DOHH2 (cell line): Measurements from ENCODE around the gene TJP2.

Source experiments
- CTCF ChIP-seq: fragments of 200-600 bp; sonication (generic); IDR thresholded peaks from one replicate; pipeline ENCODE4 v1.5.1; 2014; ENCODE audit warnings: antibody characterized with exemption, mild to moderate bottlenecking, low read depth, low read length; ENCODE audit not compliant: poor library complexity, severe bottlenecking
- EZH2phosphoT487 ChIP-seq: fragments of 200-600 bp; sonication (generic); IDR thresholded peaks from 2 replicates; pipeline ENCODE4 v1.6.1; 2017; ENCODE audit warnings: borderline replicate concordance, mild to moderate bottlenecking, antibody characterized with exemption, low read length, moderate library complexity, mixed read lengths

DNA sequence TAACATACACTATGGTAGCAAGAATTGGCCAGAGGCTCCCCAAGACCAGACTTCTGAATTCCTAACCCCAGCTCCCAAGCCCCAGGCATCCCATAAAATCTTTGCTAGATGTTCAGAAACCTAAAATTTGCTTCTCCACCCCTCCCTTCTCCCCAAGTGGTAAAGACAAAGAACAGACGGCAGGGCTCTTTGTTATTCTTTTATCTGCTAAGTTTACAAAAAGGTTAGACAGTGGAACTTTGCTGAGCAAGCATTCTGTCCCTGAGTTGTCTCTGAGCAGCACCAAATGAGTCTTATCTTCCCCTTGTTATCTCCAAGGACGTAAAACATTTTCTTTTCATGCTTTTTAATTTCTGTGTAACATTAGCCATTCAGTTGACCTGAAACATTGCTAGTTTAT, 30.2 kb downstream of the TJP2 start:
- TF ChIP-seq CTCF: no peak
- no peak for TF ChIP-seq EZH2phosphoT487
